ENCODE results near the gene SPRR2D. TPM values are rescaled to one million over a fixed set of nuclear protein-coding genes. Genes with fewer than 3 reads are reported as not detected.

SPRR2D gene
- total RNA-seq (not detected), polyA plus RNA-seq (1 to 10 TPM; 1.0 to 2.5 TPM)
- long read RNA-seq, donor 1, result 0 reads
- long read RNA-seq, donor 2, result 0 reads
- long read RNA-seq, donor 3, result 0 reads
- long read RNA-seq, donor 4, result 0 reads
- long read RNA-seq, donor 5, result 0 reads

GRCh38 chr1:153040950-153041631 lies at the start of gene SPRR2D:
SPRR2D (minus strand) TSS chr1:153041120; CDS start chr1:153040346, 774 bp downstream.
- DNase-seq, result no peak
- no peaks in the 10 kb centered on the region for H3K27me3 ChIP-seq (ENCODE audit: control insufficient read depth in 3 of 3, insufficient read depth in 3 of 3, low read length in 2 of 3)
- TF ChIP-seq CTCF (IDR thresholded peaks at IDR 0.05; ENCODE audit: control extremely low read depth, extremely low read depth), result no peak
- no peaks in the 10 kb centered on the region for H3K36me3 ChIP-seq (ENCODE audit: control insufficient read depth in 4 of 4, insufficient read depth in 4 of 4, low read length in 4 of 4)
- no peak within 1 kb of the TSS for H3K4me3 ChIP-seq
- H3K9me3 ChIP-seq (ENCODE audit: control insufficient read depth in 4 of 4, insufficient read depth in 3 of 4, low read length in 3 of 4), result peaks cover 0 to 5% (median 0%) of the 10 kb centered on the region in 4 donors
- H3K4me1 ChIP-seq (ENCODE audit: control insufficient read depth in 5 of 5, insufficient read depth in 5 of 5, low read length in 5 of 5), result no peaks in the 10 kb centered on the region
- no peak within 1 kb of the TSS for H3K9ac ChIP-seq (ENCODE audit: insufficient read depth in 1 of 2, low read length in 2 of 2)
- no peak within 1 kb of the TSS for H3K27ac ChIP-seq (ENCODE audit: low read depth in 1 of 2, low read length in 1 of 2)
- 58 to 72% methylated on average over 4 of the region's 4 CpGs for WGBS, 2 donors
- no peak for ATAC-seq (ENCODE audit: insufficient read depth, low FRiP score)

- ATAC-seq (ENCODE audit: insufficient read depth, low FRiP score) (no peak), DNase-seq (no peak)
- Histone ChIP-seq H3K27me3 (ENCODE audit: control insufficient read depth in 3 of 3, insufficient read depth in 3 of 3, low read length in 2 of 3) (no peaks in the 10 kb centered on the region), H3K4me1 (ENCODE audit: control insufficient read depth in 5 of 5, insufficient read depth in 5 of 5, low read length in 5 of 5) (no peaks in the 10 kb centered on the region), H3K36me3 (ENCODE audit: control insufficient read depth in 4 of 4, insufficient read depth in 4 of 4, low read length in 4 of 4) (no peaks in the 10 kb centered on the region), H3K9ac (ENCODE audit: insufficient read depth in 1 of 2, low read length in 2 of 2) (no peak overlapping the region), H3K4me3 (no peak overlapping the region), H3K27ac (ENCODE audit: low read depth in 1 of 2, low read length in 1 of 2) (no peak overlapping the region), H3K9me3 (ENCODE audit: control insufficient read depth in 4 of 4, insufficient read depth in 3 of 4, low read length in 3 of 4) (peaks cover 0 to 4% (median 0%) of the 10 kb centered on the region in 4 donors)
- WGBS, 2 donors, result 93 to 96% methylated on average over 1 of the region's 1 CpG
- TF ChIP-seq CTCF (IDR thresholded peaks at IDR 0.05; ENCODE audit: control extremely low read depth, extremely low read depth), result no peak
Measured at GRCh38 chr1:153087652-153088051, 46.7 kb upstream of the SPRR2D start.

- Histone ChIP-seq H3K4me1 (ENCODE audit: control insufficient read depth in 5 of 5, insufficient read depth in 5 of 5, low read length in 5 of 5) (no peaks in the 10 kb centered on the region), H3K27me3 (ENCODE audit: control insufficient read depth in 3 of 3, insufficient read depth in 3 of 3, low read length in 2 of 3) (no peaks in the 10 kb centered on the region), H3K27ac (ENCODE audit: low read depth in 1 of 2, low read length in 1 of 2) (no peak overlapping the region), H3K9me3 (ENCODE audit: control insufficient read depth in 4 of 4, insufficient read depth in 3 of 4, low read length in 3 of 4) (peaks cover 0 to 4% (median 1%) of the 10 kb centered on the region in 4 donors), H3K9ac (ENCODE audit: insufficient read depth in 1 of 2, low read length in 2 of 2) (no peak overlapping the region), H3K36me3 (ENCODE audit: control insufficient read depth in 4 of 4, insufficient read depth in 4 of 4, low read length in 4 of 4) (no peaks in the 10 kb centered on the region), H3K4me3 (no peak overlapping the region)
- ATAC-seq (ENCODE audit: insufficient read depth, low FRiP score) (no peak), DNase-seq (no peak)
- TF ChIP-seq CTCF (IDR thresholded peaks at IDR 0.05; ENCODE audit: control extremely low read depth, extremely low read depth), result no peak
- WGBS, 2 donors, result 86 to 93% methylated on average over 3 of the region's 3 CpGs
Measured at GRCh38 chr1:153081736-153082135, 40.8 kb upstream of the SPRR2D start.

All from lung (tissue), 16 donors.